Activated T-cell treated with anti-CD3 and anti-CD28 coated beads for 4 hours (primary cell): ENCODE measurements around the gene DHPS.
"Not testable (repeated sequence)": the region's sequence is repeated elsewhere in the genome, so short reads cannot be mapped to it uniquely, and the experiment has no call there.

Experiments
- DNase-seq: peaks from one replicate; pipeline ENCODE4 v3.0.0-alpha.2; 2020

Gene DHPS

GRCh38 chr19:12681074-12681987 lies at the start of gene DHPS:
TSS of gene DHPS (minus strand) at chr19:12681880. CDS start at chr19:12681766, 114 bp downstream.
- DNase-seq: peak; percentile 82

- no peak for DNase-seq
Measured at GRCh38 chr19:12731337-12731736, 49.7 kb upstream of the DHPS start.

DNA sequence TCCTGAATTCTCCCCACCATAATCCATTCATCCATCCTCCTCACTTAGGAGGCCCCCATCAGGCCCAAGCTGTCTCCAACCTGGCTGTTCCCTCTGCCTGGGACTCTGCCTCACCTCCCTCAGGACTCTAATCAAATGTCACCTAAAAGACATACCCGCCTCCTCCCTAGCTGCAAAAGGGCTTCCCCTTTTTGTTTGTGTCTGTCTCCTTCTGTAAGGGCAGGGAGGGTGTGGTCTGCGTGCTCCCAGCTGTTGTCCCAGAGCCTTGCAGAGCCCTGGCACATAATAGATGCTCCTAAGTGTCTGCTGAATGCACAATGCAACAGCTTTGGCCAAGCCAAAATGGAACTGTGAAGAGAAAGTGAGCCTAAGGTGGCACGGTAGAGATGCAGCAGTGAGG lies 48.4 kb upstream of the DHPS start:
- DNase-seq: no peak

GRCh38 chr19:12727745-12728433 lies 46.2 kb upstream of the DHPS start:
- no peak for DNase-seq

DNA sequence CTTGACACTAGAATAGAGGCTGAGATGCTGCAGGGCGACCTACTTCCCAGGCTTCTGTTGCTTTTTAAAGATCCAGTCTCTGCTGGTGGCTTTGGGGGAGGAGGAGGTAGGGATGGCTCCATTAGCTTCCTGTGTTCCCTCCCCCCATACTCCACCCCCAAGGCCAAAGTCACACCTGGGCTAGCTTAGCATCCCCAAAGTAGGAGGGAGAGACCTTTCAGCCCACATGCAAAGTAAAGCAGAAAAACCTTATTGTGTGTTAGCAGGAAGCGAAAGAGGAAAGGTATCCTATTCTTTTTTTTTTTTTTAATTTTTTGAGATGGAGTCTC lies 45.3 kb upstream of the DHPS start:
- no peak for DNase-seq

DNA sequence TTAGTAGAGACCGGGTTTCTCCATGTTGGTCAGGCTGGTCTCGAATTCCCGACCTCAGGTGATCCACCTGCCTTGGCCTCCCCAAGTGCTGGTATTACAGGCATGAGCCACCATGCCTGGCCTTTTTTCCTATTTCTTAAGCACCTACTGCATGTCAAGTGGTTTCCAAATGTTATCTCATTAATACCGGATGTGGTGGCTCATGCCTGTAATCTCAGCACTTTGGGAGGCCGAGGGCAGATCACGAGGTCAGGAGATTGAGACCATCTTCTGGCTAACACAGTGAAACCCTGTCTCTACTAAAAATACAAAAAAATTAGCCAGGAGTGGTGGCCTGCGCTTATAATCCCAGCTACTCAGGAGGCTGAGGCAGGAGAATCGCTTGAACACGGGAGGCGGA lies 43.9 kb upstream of the DHPS start:
- not testable (repeated sequence) for DNase-seq

- peak; percentile 64 for DNase-seq
Measured at GRCh38 chr19:12723641-12724426, 42.2 kb upstream of the DHPS start, which contains the start of gene TNPO2. TSS of gene TNPO2 (minus strand) at chr19:12723932. CDS start at chr19:12720977, 2,955 bp downstream.

DNA sequence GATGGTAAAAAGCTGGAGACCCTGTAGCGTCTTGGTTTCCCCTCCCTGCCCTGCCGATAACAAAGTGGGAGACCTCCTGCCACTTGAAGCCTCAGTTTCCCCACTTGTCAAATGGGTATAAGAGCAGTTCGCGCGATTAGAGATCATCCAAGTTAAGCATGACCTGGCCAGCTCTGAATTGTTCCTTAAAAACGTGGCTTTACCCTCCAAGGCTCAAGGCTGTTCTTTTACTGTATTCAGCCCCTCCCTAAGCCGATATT lies 41.6 kb upstream of the DHPS start:
- no peak for DNase-seq

DNA sequence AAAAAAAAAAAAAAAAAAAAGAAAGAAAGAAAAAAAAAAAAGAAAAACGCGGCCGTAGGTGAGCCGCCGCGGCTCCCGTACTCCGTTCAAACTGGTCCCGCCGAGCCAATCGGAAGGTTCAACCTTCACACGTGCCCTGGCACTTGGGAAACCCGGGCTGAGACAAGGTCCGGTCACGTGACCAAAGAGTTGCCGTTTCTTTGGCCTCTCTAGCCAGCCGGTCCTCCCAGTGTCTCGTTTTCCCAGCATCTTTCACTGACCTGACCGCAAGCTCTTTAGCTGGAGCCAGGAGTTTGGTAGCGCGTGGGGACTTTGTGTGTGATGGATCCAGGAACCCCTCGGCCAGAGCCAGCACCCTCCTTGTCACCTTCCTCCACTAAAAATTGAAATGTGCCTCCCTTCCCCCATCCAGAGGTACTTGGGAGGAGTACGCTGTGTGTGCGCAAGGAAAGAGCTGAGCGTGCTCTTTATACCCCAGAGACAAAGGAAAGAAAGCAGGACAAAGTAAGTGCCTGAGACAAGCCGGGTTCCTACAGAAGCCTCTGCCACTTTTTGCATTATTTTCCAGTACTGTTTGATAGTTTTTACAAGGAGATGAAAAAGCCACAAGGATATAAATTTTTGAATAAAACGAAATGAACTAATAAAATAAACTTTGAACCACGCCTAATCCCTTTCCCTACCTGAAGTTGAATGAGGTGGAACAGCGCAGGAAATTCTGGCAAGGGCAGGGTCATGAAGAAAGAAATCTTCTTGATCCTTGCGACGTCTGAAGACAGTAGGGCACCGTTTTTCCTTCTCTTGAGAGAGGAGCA lies 41.1 kb upstream of the DHPS start:
- DNase-seq: peak; percentile 87

GRCh38 chr19:12721656-12722565 lies 40.2 kb upstream of the DHPS start:
- DNase-seq: no peak

- no peak for DNase-seq
Measured at GRCh38 chr19:12720851-12721655, 39.4 kb upstream of the DHPS start.

GRCh38 chr19:12720296-12720695 lies 38.6 kb upstream of the DHPS start:
- DNase-seq: no peak

- DNase-seq: no peak
Measured at GRCh38 chr19:12715929-12716328, 34.2 kb upstream of the DHPS start.

DNA sequence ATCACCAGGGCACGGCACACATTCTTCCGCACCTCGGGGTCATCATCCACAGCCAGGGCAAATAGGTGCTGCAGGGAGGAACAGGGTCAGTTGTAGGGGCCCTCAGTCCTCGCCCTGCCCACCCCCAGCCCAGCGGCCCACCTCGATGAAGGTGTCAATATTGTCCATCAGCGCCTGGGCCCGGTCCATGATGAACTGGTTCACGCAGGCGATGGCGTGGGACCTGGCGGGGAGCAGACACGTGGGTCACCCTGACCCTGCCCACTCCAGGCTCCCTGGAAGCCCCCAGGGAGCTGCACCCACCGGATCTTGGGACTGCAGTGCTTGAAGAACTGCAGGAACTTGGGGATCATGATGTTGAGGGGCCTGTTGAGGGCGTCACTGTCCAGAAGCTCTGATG lies 33.4 kb upstream of the DHPS start:
- DNase-seq: no peak

DNA sequence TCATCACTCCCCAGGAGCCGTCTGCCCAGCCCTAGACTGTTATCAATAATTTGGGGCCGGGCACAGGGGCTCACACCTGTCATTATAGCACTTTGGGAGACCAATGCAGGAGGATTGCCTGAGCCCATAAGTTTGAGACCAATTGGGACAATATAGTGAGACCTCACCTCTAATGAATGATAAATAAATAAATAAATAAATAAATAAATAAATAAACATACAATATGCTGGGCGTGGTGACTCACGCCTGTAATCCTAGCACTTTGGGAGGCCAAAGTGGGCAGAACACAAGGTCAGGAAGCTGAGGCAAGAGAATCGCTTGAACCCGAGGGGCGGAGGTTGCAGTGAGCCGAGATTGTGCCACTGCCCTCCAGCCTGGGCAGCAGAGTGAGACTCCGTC lies 31.6 kb upstream of the DHPS start:
- DNase-seq: not testable (repeated sequence)

DNA sequence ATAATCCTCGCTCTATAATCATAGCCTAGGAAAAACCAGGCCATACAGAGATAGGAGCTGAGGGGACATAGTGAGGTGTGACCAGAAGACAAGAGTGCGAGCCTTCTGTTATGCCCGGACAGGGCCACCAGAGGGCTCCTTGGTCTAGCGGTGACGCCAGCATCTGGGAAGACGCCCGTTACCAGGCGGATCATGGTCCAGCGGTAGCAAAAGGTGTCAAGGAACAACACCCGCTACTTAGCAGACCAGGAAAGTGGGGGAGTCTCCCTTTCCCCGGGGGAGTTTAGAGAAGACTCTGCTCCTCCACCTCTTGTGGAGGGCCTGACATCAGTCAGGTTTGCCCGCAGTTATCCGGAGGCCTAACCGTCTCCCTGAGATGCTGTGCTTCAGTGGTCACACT lies 30.4 kb upstream of the DHPS start:
- not testable (repeated sequence) for DNase-seq

DNA sequence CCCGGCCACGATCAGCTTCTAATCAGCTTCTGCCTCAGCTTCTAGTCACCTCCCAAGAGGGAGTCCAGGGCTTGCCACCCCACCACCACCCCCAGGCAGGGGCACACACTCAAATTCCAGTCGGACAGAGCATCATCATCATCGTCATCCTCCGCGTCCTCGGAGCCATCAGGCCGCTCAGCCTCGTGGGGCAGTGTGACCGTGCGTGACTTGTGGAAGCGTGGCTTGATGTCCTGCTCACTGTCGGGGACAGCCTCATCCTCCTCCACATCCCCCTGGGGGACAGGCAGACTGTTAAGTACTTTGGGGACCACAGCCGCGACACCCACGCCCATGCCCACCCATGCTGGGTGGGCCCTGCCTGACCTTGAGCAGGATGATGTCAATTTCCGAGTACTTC lies 29.5 kb upstream of the DHPS start:
- no peak for DNase-seq

- DNase-seq: no peak
Measured at GRCh38 chr19:12708641-12709040, 27.0 kb upstream of the DHPS start.

GRCh38 chr19:12706332-12706718 lies 24.6 kb upstream of the DHPS start:
- no peak for DNase-seq

DNA sequence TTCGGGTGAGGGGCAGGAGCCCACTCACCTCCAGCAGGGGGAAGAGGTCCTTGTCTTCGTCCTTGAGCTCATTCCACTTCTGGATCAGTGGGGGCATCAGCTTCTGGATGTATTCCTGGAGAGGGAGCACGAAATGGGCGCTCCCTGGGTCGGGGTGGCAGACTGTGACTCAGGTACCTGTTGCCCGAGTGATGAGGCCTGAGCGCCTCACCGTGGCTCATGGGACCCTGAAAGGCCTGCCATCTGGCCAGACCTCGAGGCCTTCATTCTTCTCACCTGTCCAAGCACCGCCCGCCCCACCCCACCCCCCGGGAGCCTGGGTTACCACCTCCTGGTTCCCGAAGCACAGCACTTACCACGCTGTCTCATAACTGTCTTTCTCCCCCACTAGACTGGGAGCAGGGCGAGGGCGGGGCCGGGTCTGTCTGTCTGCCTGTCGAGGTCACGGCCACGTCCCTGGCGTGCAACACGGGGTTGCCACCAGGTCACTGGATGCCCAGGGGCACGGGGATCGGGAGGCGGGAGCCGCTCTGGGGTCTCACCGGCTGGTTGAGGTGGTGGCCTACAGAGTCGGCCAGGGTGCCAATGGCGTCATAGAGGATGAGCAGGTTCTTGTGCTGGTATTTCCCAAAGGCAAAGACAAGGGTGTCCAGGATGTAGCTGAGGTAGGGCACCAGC lies 24.1 kb upstream of the DHPS start:
- no peak for DNase-seq
